Subcutaneous abdominal adipose tissue (tissue), 5 donors: ENCODE data around the gene GATA6.

Source experiments
- H3K27ac ChIP-seq: one replicate; pipeline ENCODE4 v1.7.0; 2013; ENCODE audit warnings: low read depth, mild to moderate bottlenecking, inconsistent platforms, low read length, moderate library complexity
- H3K27me3 ChIP-seq, 5 donors: one replicate each; pipeline ENCODE4 v1.7.0; 2013; ENCODE audit warnings: low read length in 5 of 5, inconsistent platforms in 1 of 5; ENCODE audit not compliant: control insufficient read depth in 5 of 5, insufficient read depth in 4 of 5
- H3K36me3 ChIP-seq, 5 donors: one replicate each; pipeline ENCODE4 v1.7.0; 2013; ENCODE audit warnings: low read length in 5 of 5; ENCODE audit not compliant: control insufficient read depth in 5 of 5, insufficient read depth in 5 of 5
- H3K4me1 ChIP-seq, 5 donors: one replicate each; pipeline ENCODE4 v1.7.0; 2013; ENCODE audit warnings: low read length in 5 of 5, mild to moderate bottlenecking in 3 of 5, moderate library complexity in 1 of 5; ENCODE audit not compliant: control insufficient read depth in 5 of 5, insufficient read depth in 5 of 5
- H3K4me3 ChIP-seq, 5 donors: one replicate each; pipeline ENCODE4 v1.7.0; 2013; ENCODE audit warnings: low read length in 5 of 5, low read depth in 1 of 5
- H3K9ac ChIP-seq, 5 donors: one replicate each; pipeline ENCODE4 v1.7.0; 2013; ENCODE audit warnings: low read length in 5 of 5, mild to moderate bottlenecking in 4 of 5, moderate library complexity in 3 of 5
- H3K9me3 ChIP-seq, 5 donors: one replicate each; pipeline ENCODE4 v1.7.0; 2013; ENCODE audit warnings: low read length in 5 of 5; ENCODE audit not compliant: control insufficient read depth in 5 of 5
- donor health status: healthy.
- donor health status: healthy.
- donor health status: healthy.
- donor health status: healthy.
- donor health status: healthy.

Gene GATA6

DNA sequence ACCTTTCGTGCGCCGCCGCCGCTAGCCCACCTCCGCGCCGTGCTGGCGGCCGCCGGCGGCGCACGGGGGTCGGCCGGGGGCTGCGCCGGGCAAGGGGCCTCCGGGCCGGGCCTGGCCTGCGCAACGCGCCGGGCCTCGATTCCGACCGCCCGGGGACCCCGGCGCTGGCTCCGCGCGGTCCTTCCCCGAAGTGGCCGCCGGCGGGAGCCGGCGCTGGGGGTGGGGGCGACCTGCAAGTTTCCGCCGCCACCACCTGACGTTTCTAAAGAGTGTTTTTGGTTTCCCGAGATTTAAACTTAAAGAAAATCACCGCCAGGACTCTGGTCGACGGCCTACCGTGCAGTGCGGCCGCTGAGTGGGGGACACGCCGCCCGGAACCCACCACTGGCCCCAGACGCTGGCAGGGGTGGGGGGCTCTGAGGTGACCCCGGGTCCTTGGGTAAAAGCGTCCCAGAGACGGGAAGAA is 3.8 kb upstream of the GATA6 start:
- Histone ChIP-seq H3K36me3 (no peaks in the 10 kb centered on the region), H3K4me3 (peak overlapping the region in 1 of 5 donors; percentile 18), H3K27ac (no peak overlapping the region), H3K4me1 (peaks cover 0 to 46% (median 32%) of the 10 kb centered on the region in 5 donors), H3K27me3 (peaks cover 10 to 54% (median 49%) of the 10 kb centered on the region in 5 donors), H3K9ac (no peak overlapping the region), H3K9me3 (no peaks in the 10 kb centered on the region)

DNA sequence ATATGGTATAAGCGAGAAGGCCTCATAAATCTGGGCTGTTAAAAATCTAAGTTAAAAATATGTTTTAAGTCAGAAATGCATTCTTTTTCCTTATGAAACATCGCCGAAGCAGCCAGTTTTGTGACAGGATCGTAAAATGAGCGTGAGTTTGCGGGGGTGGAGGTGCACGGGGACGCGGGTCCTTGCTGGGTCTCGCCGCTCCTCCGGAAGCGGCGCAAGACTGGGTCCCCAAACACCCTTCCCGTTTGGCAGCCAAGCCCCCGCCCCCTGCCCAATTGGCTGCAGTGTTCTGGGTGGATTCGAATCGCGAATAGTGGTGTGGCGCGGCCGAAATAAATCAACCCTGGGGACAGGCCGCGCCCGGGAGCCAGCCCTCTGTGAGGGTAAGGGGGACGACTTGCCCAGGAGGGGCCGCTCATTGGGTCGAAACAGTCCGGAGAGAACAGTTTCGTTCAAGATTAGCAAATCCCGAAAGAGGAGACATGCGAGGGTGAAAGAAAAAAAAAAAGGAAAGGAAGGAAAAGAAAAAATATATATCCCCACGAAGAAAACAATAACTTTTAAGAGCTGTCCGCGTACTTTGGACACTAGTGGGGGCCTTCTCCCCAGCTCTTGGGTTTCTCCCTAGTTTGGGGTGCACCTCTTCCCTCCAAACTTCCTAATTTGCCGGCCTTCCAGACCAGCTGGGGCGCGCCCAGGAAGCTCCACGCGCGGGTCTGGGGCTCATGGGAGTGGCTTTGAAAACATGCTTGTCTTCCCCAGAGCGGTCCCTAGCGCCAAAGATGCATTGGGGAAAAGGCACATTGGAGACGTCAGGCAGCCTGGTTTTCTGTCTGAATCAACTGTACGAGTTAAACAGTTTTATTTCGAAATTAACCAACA is 3.1 kb upstream of the GATA6 start:
- no peak overlapping the region for H3K9ac ChIP-seq
- no peaks in the 10 kb centered on the region for H3K36me3 ChIP-seq
- H3K4me3 ChIP-seq: peak overlapping the region in 3 of 5 donors; percentile 11 to 18 (median 15)
- H3K4me1 ChIP-seq: peaks cover 0 to 52% (median 38%) of the 10 kb centered on the region in 5 donors
- peaks cover 10 to 57% (median 49%) of the 10 kb centered on the region in 5 donors for H3K27me3 ChIP-seq
- no peaks in the 10 kb centered on the region for H3K9me3 ChIP-seq
- H3K27ac ChIP-seq: no peak overlapping the region

DNA sequence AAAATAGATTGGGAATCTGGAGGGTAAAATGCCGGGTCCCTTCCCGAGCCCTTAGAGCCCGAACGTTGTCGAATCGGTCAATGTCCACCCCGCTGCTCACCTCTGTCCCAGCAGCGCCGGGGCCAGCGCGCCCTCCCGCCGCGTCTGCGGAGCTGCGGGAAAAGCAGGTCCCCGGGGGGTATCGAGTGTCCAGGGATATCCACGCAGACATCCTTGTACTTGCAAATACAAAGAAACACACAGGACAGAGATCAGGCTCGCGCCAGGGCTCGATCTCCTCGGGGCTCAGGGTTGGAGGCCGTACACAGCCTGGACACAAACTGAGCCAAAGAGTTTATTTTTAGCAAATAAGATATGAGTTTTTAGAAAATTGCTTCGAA is 2.3 kb upstream of the GATA6 start:
- Histone ChIP-seq H3K4me3 (peak overlapping the region in 4 of 5 donors; percentile 8 to 50 (median 28)), H3K36me3 (no peaks in the 10 kb centered on the region), H3K9me3 (no peaks in the 10 kb centered on the region), H3K27me3 (peaks cover 10 to 53% (median 45%) of the 10 kb centered on the region in 5 donors), H3K9ac (no peak overlapping the region), H3K4me1 (peaks cover 0 to 58% (median 41%) of the 10 kb centered on the region in 5 donors), H3K27ac (no peak overlapping the region)

DNA sequence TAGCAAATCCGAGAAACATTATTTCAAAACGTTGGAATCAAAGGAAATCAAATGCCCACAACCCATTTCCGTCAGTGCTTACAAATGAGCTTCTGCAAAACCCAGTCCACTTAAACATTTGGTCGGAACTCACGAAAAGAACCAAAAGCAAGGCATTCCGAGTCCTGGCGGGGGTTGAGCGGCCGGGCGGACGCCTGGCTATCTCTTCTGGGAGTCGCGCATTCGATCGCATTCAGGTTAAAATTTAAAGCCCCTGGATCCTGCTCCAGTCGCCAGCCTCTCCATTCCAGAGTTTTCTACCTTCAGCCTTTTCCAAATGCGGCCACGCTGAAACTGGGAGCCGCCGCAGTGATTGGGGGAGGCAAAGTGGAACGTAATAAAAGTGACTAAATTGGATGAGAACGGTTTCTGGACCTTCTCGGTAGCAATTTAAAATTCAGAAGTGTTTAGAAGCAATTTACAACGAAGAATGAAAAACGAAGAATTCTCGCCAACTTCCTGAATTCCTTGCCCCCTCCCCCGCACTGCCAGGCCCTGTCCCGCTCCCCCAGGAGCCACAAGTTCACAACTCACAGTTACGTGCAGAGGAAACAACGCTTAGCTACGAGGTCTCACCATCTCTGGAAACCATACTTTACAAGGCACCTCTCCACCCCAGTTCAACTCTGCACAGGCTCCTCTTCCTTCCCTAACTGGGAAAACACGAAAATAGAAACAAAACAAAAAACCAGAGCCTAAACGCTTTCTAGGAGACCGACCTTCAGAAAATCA is 1.7 kb upstream of the GATA6 start:
- Histone ChIP-seq H3K27me3 (peaks cover 10 to 52% (median 49%) of the 10 kb centered on the region in 5 donors), H3K9ac (peak overlapping the region in 1 of 5 donors; percentile 7), H3K27ac (no peak overlapping the region), H3K9me3 (no peaks in the 10 kb centered on the region), H3K4me1 (peaks cover 0 to 64% (median 47%) of the 10 kb centered on the region in 5 donors), H3K4me3 (peak overlapping the region; percentile 22 to 50 (median 33)), H3K36me3 (no peaks in the 10 kb centered on the region)

DNA sequence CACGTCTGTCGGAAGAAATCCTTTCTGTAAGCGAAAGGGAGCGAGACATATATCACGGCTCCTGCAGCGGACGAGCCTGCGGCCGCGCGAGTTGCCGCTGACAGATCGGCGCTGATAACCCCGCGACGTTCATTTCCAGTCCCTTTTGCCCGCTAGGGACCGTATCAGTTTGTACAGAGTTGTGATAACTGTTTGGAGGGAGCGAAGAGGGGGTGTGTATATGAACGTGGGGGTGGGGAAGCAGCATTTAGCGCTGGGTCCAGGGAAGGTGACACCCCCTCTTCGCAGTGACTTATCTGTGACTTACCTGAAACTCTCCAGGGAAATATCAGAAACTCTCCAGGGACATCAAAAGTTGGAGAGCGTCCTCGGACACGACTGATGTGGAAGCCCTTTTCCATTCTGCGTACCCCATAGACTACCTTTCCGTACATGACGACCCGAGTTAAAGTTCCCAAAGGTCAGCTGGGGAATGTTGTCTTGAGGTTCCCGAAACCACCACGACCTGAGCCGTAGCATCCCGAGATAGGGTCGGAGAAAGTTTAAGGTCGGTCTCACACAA is 948 bp upstream of the GATA6 start:
- no peak overlapping the region for H3K27ac ChIP-seq
- H3K36me3 ChIP-seq: no peaks in the 10 kb centered on the region
- peak overlapping the region; percentile 45 to 89 (median 61) for H3K4me3 ChIP-seq
- peaks cover 10 to 50% (median 47%) of the 10 kb centered on the region in 5 donors for H3K27me3 ChIP-seq
- peak overlapping the region in 1 of 5 donors; percentile 59 for H3K9ac ChIP-seq
- H3K9me3 ChIP-seq: no peaks in the 10 kb centered on the region
- peaks cover 0 to 66% (median 51%) of the 10 kb centered on the region in 5 donors for H3K4me1 ChIP-seq

DNA sequence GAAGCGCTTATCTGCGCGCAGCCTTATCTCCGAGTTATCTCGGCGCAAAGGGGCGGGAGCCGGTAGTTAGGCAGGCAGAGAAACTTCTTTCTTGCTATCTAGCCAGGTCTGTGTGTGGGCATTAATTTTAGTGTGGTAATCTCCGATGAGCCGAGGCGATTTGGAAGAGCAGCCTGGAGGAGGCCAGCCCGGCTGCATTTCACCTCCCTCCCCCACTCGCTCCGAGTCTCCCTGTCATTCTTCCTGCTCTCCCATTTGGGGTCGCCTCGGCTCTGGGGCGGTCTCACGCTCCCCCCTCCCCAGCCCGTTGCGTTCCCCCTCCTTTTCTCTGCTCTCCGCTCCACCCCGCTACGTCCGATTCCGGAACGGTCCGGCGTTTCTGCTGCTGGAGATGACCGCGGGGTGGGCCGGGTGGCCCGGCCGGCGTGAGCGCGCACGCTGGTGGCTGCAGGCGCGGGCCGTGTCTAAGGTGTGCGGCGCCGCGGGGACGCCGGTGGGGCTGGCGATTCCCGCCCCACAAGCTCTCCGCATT is 566 bp downstream of the GATA6 start:
- Histone ChIP-seq H3K27me3 (peaks cover 6 to 42% (median 32%) of the 10 kb centered on the region in 5 donors), H3K27ac (peak overlapping the region; percentile 65), H3K9ac (peak overlapping the region; percentile 26 to 92 (median 72))

DNA sequence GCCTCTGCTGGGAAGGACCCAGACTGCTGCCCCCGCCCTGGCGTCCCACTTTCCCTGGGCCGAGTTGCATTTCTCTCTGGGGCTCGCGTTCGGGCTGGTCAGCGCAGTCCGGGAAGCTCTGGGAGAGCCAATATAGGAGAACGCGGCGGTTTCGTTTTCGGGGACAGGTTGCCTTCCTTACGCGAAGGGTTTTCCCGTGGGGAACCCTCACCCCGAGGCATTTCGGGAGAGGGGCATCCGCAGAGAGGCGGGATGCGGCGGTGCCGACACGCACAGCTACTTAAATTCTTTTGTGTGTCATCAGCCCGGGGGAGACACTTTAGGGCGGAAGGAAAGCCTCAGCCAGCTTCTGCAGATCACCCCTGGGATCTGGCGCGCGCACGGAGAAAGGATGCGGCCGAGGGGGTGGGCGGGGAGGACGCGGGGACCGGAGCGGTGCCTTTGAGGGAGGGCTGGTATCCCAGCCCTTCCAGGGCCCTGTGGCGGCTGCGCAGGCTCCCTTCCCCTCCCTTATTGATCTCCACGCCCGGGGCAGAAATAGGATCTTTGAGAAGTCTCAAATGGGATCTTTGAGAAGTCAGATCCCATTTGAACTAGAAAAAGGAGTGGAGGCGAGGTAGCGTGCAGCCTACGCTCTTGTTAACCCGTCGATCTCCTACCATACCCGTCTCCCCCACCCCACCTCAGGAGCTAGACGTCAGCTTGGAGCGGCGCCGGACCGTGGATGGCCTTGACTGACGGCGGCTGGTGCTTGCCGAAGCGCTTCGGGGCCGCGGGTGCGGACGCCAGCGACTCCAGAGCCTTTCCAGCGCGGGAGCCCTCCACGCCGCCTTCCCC is 1.2 kb downstream of the GATA6 start:
- Histone ChIP-seq H3K9ac (peak overlapping the region in 4 of 5 donors; percentile 64 to 92 (median 76)), H3K36me3 (no peaks in the 10 kb centered on the region), H3K9me3 (no peaks in the 10 kb centered on the region), H3K27ac (peak overlapping the region; percentile 65), H3K27me3 (peaks cover 6 to 36% (median 29%) of the 10 kb centered on the region in 5 donors), H3K4me3 (peak overlapping the region; percentile 74 to 89 (median 83)), H3K4me1 (peaks cover 0 to 74% (median 51%) of the 10 kb centered on the region in 5 donors)

More for the DNA sequence above, 566 bp downstream of the GATA6 start:
- peaks cover 0 to 74% (median 51%) of the 10 kb centered on the region in 5 donors for H3K4me1 ChIP-seq
- no peaks in the 10 kb centered on the region for H3K36me3 ChIP-seq
- peak overlapping the region; percentile 74 to 96 (median 86) for H3K4me3 ChIP-seq
- no peaks in the 10 kb centered on the region for H3K9me3 ChIP-seq

DNA sequence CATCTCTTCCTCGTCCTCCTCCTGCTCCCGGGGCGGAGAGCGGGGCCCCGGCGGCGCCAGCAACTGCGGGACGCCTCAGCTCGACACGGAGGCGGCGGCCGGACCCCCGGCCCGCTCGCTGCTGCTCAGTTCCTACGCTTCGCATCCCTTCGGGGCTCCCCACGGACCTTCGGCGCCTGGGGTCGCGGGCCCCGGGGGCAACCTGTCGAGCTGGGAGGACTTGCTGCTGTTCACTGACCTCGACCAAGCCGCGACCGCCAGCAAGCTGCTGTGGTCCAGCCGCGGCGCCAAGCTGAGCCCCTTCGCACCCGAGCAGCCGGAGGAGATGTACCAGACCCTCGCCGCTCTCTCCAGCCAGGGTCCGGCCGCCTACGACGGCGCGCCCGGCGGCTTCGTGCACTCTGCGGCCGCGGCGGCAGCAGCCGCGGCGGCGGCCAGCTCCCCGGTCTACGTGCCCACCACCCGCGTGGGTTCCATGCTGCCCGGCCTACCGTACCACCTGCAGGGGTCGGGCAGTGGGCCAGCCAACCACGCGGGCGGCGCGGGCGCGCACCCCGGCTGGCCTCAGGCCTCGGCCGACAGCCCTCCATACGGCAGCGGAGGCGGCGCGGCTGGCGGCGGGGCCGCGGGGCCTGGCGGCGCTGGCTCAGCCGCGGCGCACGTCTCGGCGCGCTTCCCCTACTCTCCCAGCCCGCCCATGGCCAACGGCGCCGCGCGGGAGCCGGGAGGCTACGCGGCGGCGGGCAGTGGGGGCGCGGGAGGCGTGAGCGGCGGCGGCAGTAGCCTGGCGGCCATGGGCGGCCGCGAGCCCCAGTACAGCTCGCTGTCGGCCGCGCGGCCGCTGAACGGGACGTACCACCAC is 2.1 kb downstream of the GATA6 start:
- Histone ChIP-seq H3K4me3 (peak overlapping the region in 4 of 5 donors; percentile 74 to 89 (median 82)), H3K4me1 (peaks cover 0 to 68% (median 46%) of the 10 kb centered on the region in 5 donors), H3K27ac (peak overlapping the region; percentile 65), H3K9ac (peak overlapping the region in 3 of 5 donors; percentile 39 to 71 (median 43)), H3K36me3 (no peaks in the 10 kb centered on the region), H3K27me3 (peaks cover 6 to 28% (median 21%) of the 10 kb centered on the region in 5 donors), H3K9me3 (no peaks in the 10 kb centered on the region)
